ENCODE measurements around the gene ACTR3.
"Not testable (repeated sequence)": the region's sequence is repeated elsewhere in the genome, so short reads cannot be mapped to it uniquely, and the experiment has no call there.

The ACTR3 gene

GRCh38 chr2:113889471-113890252 lies at the start of gene ACTR3:
Gene ACTR3, plus strand, starts transcription at chr2:113890089. Its CDS starts 191 bp downstream, at chr2:113890280.
- peak; percentile 97 for DNase-seq

- no peak for DNase-seq
These were observed 49.4 kb upstream of the ACTR3 start for GRCh38 chr2:113840518-113840917.

GRCh38 chr2:113842919-113843736 lies 46.8 kb upstream of the ACTR3 start:
- DNase-seq: no peak

- not testable (repeated sequence) for DNase-seq
These were observed 46.2 kb upstream of the ACTR3 start for GRCh38 chr2:113843737-113844050.

GRCh38 chr2:113845261-113845660 lies 44.6 kb upstream of the ACTR3 start:
- DNase-seq: no peak

GRCh38 chr2:113845796-113846195 lies 44.1 kb upstream of the ACTR3 start:
- not testable (repeated sequence) for DNase-seq

GRCh38 chr2:113846429-113846828 lies 43.5 kb upstream of the ACTR3 start:
- DNase-seq: no peak

- no peak for DNase-seq
These were observed 42.7 kb upstream of the ACTR3 start for GRCh38 chr2:113847144-113847543.

- DNase-seq: no peak
These were observed 41.0 kb upstream of the ACTR3 start for GRCh38 chr2:113848758-113849415.

GRCh38 chr2:113850687-113851086 lies 39.2 kb upstream of the ACTR3 start:
- no peak for DNase-seq

GRCh38 chr2:113851640-113852039 lies 38.2 kb upstream of the ACTR3 start:
- no peak for DNase-seq

- no peak for DNase-seq
These were observed 35.7 kb upstream of the ACTR3 start for GRCh38 chr2:113854208-113854607.

GRCh38 chr2:113854970-113855740 lies 34.7 kb upstream of the ACTR3 start:
- DNase-seq: no peak

GRCh38 chr2:113857464-113857863 lies 32.4 kb upstream of the ACTR3 start:
- DNase-seq: no peak

GRCh38 chr2:113858764-113859163 lies 31.1 kb upstream of the ACTR3 start:
- no peak for DNase-seq

- no peak for DNase-seq
These were observed 28.1 kb upstream of the ACTR3 start for GRCh38 chr2:113861740-113862139.

GRCh38 chr2:113863144-113863543 lies 26.7 kb upstream of the ACTR3 start:
- DNase-seq: no peak

GRCh38 chr2:113867571-113867970 lies 22.3 kb upstream of the ACTR3 start:
- no peak for DNase-seq

- DNase-seq: no peak
These were observed 20.6 kb upstream of the ACTR3 start for GRCh38 chr2:113869253-113869652.

- DNase-seq: no peak
These were observed 17.7 kb upstream of the ACTR3 start for GRCh38 chr2:113872201-113872600.

GRCh38 chr2:113873867-113874266 lies 16.0 kb upstream of the ACTR3 start:
- DNase-seq: no peak

GRCh38 chr2:113875135-113875534 lies 14.8 kb upstream of the ACTR3 start:
- no peak for DNase-seq

All from NCI-H1048 (cell line).